Inferior parietal cortex (tissue), 1 donor: ENCODE results near the gene HERC2.
"Not testable (repeated sequence)": the region's sequence is repeated elsewhere in the genome, so short reads cannot be mapped to it uniquely, and the experiment has no call there.

Source experiments
- DNase-seq: peaks from one replicate; pipeline ENCODE4 v3.0.0-alpha.2; 2016; ENCODE audit errors: extremely low spot score

The HERC2 gene

GRCh38 chr15:28227303-28227702 is 94.7 kb downstream of the HERC2 start:
- DNase-seq = not testable (repeated sequence)

- not testable (repeated sequence) for DNase-seq
Observed at GRCh38 chr15:28222612-28223011, 99.4 kb downstream of the HERC2 start.

- not testable (repeated sequence) for DNase-seq
Observed at GRCh38 chr15:28221696-28222095, 100.3 kb downstream of the HERC2 start.

GRCh38 chr15:28219116-28219515 is 102.9 kb downstream of the HERC2 start:
- DNase-seq = no peak

GRCh38 chr15:28216946-28217546 is 104.9 kb downstream of the HERC2 start:
- not testable (repeated sequence) for DNase-seq

GRCh38 chr15:28215521-28215920 is 106.5 kb downstream of the HERC2 start:
- not testable (repeated sequence) for DNase-seq

- not testable (repeated sequence) for DNase-seq
Observed at GRCh38 chr15:28214006-28214790, 107.8 kb downstream of the HERC2 start.

- DNase-seq = not testable (repeated sequence)
Observed at GRCh38 chr15:28213393-28213792, 108.6 kb downstream of the HERC2 start.

GRCh38 chr15:28208583-28208982 is 113.4 kb downstream of the HERC2 start:
- DNase-seq = no peak

- DNase-seq = not testable (repeated sequence)
Observed at GRCh38 chr15:28205640-28206039, 116.3 kb downstream of the HERC2 start.

- DNase-seq = not testable (repeated sequence)
Observed at GRCh38 chr15:28203055-28203828, 118.7 kb downstream of the HERC2 start.

- not testable (repeated sequence) for DNase-seq
Observed at GRCh38 chr15:28202124-28202523, 119.9 kb downstream of the HERC2 start.

GRCh38 chr15:28198215-28198614 is 123.8 kb downstream of the HERC2 start:
- not testable (repeated sequence) for DNase-seq

GRCh38 chr15:28197694-28198093 is 124.3 kb downstream of the HERC2 start:
- not testable (repeated sequence) for DNase-seq

GRCh38 chr15:28196581-28196980 is 125.4 kb downstream of the HERC2 start:
- DNase-seq = not testable (repeated sequence)

- DNase-seq = no peak
Observed at GRCh38 chr15:28192772-28193171, 129.2 kb downstream of the HERC2 start.

GRCh38 chr15:28191832-28192231 is 130.1 kb downstream of the HERC2 start:
- peak; percentile 42 for DNase-seq

GRCh38 chr15:28190391-28191174 is 131.4 kb downstream of the HERC2 start:
- no peak for DNase-seq

- no peak for DNase-seq
Observed at GRCh38 chr15:28185148-28185895, 136.7 kb downstream of the HERC2 start.

- DNase-seq = no peak
Observed at GRCh38 chr15:28184166-28184565, 137.8 kb downstream of the HERC2 start.

- no peak for DNase-seq
Observed at GRCh38 chr15:28182731-28183130, 139.2 kb downstream of the HERC2 start.
